ENCODE data around the gene GNAI3. TPM values are rescaled to one million over a fixed set of nuclear protein-coding genes. Genes with fewer than 3 reads are reported as not detected.

Gene GNAI3
- total RNA-seq, 2 donors from 2014 or later: 2.6 to 2.8 TPM

DNA sequence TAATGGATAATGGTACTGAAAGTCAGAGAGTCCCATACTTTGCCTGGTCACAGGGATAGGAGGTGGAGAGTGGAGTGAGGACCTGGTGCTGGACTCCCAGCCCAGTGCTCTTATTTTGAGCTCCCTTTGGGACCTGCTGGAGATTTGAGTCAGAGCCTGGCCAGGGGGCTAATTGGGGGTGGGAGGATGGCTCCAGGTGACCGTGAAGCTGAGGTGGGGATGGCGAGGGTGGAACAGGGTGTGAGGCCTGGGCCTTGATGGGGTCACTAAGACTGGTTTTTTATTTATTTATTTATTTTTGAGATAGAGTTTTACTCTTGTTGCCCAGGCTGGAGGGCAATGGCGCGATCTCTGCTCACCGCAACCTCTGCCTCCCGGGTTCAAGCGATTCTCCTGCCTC lies 89.0 kb downstream of the GNAI3 start:
- Histone ChIP-seq H3K27me3 (no peaks in the 10 kb centered on the region), H3K36me3 (no peaks in the 10 kb centered on the region), H3K4me3 (no peak overlapping the region), H3K27ac (no peak overlapping the region), H3K4me1 (peaks cover 0 to 15% of the 10 kb centered on the region in 2 donors), H3K9me3 (no peaks in the 10 kb centered on the region)
- DNase-seq (ENCODE audit: low spot score): peak; percentile 49
- TF ChIP-seq, protein P1, sequence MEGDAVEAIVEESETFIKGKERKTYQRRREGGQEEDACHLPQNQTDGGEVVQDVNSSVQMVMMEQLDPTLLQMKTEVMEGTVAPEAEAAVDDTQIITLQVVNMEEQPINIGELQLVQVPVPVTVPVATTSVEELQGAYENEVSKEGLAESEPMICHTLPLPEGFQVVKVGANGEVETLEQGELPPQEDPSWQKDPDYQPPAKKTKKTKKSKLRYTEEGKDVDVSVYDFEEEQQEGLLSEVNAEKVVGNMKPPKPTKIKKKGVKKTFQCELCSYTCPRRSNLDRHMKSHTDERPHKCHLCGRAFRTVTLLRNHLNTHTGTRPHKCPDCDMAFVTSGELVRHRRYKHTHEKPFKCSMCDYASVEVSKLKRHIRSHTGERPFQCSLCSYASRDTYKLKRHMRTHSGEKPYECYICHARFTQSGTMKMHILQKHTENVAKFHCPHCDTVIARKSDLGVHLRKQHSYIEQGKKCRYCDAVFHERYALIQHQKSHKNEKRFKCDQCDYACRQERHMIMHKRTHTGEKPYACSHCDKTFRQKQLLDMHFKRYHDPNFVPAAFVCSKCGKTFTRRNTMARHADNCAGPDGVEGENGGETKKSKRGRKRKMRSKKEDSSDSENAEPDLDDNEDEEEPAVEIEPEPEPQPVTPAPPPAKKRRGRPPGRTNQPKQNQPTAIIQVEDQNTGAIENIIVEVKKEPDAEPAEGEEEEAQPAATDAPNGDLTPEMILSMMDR (IDR thresholded peaks at IDR 0.05): no peak

DNA sequence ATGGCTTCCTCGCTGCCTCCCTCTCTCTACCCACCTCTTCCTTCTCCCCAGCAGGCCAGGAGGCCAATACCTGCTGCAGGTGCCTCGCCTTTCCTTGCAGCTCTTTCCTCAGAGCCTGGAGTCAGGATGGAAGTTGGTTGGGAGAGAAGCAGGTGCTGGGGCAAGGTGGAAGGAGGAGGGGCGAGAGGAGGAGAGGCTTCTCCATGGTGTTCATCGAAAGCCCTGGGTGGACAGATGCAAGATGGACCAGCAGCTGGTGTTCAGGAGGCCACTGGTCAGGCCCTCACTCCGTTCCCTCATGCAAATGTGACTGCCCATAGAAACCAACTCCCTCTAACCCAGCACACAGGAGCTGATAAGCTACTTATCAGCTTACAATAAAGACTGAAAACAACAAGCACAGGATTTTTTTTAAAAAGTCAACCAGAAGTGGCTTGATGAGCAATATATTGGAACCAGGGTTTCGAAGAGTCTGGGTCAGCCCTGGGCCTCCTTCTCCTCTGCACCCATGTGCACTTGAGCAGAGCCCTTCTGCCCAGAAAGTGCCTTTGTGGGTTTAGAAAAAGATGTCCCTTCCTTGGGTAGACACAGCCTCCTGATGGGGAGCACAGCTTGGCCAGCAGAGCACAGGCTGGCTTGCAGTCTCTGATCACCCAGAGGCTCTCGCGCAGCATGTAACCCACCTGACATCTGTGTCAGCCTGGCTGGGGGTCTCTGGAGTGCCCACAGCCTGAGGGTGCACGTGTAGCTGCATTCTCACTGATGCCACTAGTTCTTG lies 90.8 kb downstream of the GNAI3 start:
- Histone ChIP-seq H3K4me3 (no peak overlapping the region), H3K4me1 (peaks cover 0 to 23% of the 10 kb centered on the region in 2 donors), H3K27me3 (no peaks in the 10 kb centered on the region), H3K27ac (no peak overlapping the region), H3K9me3 (no peaks in the 10 kb centered on the region), H3K36me3 (no peaks in the 10 kb centered on the region)
- DNase-seq (ENCODE audit: low spot score): no peak
- TF ChIP-seq, protein P1 (IDR thresholded peaks at IDR 0.05): no peak

DNA sequence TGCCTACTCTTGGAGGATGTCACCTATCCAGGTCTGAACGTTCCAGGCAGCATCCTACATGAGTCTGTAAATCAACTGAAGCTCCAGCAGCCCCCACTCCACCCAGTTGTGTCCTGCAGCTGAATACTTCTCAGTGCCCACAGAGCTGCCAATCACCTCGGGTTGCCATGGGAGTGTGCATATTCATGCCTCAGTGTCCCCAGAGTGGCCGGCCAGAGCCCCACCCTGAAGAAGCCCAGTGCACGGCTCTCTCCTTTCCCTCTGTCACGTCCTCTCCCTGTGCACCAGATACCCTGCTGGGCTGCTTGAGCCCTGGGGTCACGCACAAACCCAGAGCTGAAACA lies 91.4 kb downstream of the GNAI3 start:
- Histone ChIP-seq H3K4me3 (no peak overlapping the region), H3K9me3 (no peaks in the 10 kb centered on the region), H3K4me1 (peaks cover 0 to 23% of the 10 kb centered on the region in 2 donors), H3K27me3 (no peaks in the 10 kb centered on the region), H3K27ac (no peak overlapping the region), H3K36me3 (no peaks in the 10 kb centered on the region)
- DNase-seq (ENCODE audit: low spot score): peak; percentile 50
- TF ChIP-seq, protein P1 (IDR thresholded peaks at IDR 0.05): no peak

DNA sequence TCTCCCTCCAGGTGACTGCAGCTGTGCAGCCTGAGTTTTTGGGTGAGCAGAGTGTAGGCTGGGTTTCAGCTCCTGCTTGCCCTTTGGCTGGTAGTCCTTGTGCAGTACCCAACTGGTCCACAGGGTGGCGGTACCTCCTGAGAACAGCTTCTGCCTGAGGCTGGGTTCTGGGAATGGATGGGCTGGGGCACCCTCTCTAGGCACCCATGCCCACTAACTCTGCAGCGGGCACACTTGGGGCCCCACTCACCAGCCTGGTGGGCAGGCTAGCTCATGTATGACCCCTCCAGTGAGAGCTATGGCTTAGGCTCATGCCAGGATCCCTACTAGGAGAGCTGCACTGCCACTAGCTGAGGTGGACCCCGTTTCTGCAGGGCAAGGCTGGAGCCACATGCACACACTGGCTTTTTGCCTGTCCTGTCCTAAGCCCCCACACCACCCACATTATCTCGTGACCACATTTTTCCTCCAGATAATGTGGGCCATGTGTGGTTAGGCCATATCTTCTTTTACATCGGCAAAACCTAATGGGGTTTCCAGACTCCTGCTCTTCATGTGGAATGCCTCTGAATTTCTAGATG lies 92.0 kb downstream of the GNAI3 start:
- Histone ChIP-seq H3K4me1 (peaks cover 0 to 23% of the 10 kb centered on the region in 2 donors), H3K9me3 (no peaks in the 10 kb centered on the region), H3K4me3 (no peak overlapping the region), H3K36me3 (no peaks in the 10 kb centered on the region), H3K27me3 (no peaks in the 10 kb centered on the region), H3K27ac (no peak overlapping the region)
- TF ChIP-seq, protein P1 (IDR thresholded peaks at IDR 0.05): peak; percentile 97 to 98
- peak; percentile 89 for DNase-seq (ENCODE audit: low spot score)

DNA sequence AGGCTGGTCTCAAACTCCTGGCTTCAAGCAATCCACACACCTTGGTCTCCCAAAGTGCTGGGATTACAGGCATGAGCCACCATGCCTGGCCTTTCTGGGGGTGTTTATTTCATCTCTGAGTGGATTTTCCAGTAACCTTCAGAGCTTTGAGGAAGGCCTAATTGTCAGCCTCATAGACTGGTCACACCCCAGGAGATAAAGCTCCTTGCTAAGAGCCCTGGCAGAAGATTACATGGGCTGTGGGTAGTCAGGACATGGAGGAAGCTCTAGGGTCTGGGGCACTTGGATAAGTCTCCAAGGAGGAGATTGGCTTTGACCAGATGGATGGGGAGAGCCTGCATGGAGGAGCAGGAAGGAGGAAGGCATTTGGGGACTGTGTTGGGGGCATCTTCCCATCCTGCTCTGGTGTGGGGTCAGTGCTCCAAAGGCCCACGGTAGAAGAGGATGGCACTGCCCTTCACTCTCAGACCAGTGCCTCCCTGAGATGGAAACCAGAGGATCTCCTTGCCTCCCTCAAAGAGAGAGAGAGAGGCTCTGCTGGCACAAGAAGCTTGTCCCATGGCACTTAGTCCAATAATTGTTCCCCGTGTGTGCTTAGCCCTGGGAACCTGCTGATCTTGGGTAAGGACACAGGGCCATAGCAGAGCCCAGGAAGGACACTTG lies 92.8 kb downstream of the GNAI3 start:
- TF ChIP-seq, protein P1 (IDR thresholded peaks at IDR 0.05): no peak
- peaks cover 0 to 14% of the 10 kb centered on the region in 2 donors for H3K4me1 ChIP-seq
- H3K27ac ChIP-seq: no peak overlapping the region
- H3K27me3 ChIP-seq: no peaks in the 10 kb centered on the region
- H3K4me3 ChIP-seq: no peak overlapping the region
- no peaks in the 10 kb centered on the region for H3K36me3 ChIP-seq
- peak; percentile 30 for DNase-seq (ENCODE audit: low spot score)
- no peaks in the 10 kb centered on the region for H3K9me3 ChIP-seq
